Measurements from ENCODE around the gene HNRNPUL2.
"Not testable (repeated sequence)": the region's sequence is repeated elsewhere in the genome, so short reads cannot be mapped to it uniquely, and the experiment has no call there.

Gene HNRNPUL2

GRCh38 chr11:62705880-62706849 is 21.1 kb downstream of the HNRNPUL2 start:
- Histone ChIP-seq H3K27ac (replicated peaks) (peak overlapping the region; percentile 80), H3K4me3 (replicated peaks; ENCODE audit: insufficient read depth, low read length) (peak overlapping the region; percentile 77)
- TF ChIP-seq POLR2AphosphoS5 (IDR thresholded peaks at IDR 0.05; ENCODE audit: low read depth) (peak; percentile 74; the same call in 1 of the 2 replicates), GABPA (IDR thresholded peaks at IDR 0.05; ENCODE audit: low read depth) (peak; percentile 75), REST (IDR thresholded peaks at IDR 0.05; ENCODE audit: insufficient replicate concordance, low read depth) (no peak), CTCF (IDR thresholded peaks at IDR 0.05; ENCODE audit: insufficient read depth, low read length) (no peak)

GRCh38 chr11:62705413-62705812 is 21.8 kb downstream of the HNRNPUL2 start:
- no peak for DNase-seq (ENCODE audit: low read depth in 1 of 2, low spot score in 1 of 2)
- Histone ChIP-seq H3K4me3 (replicated peaks; ENCODE audit: insufficient read depth, low read length) (peak overlapping the region; percentile 77), H3K27ac (replicated peaks) (peak overlapping the region; percentile 80), H3K27me3 (ENCODE audit: insufficient read depth, poor library complexity, severe bottlenecking) (no peaks in the 10 kb centered on the region)
- no peak for TF ChIP-seq CTCF (IDR thresholded peaks at IDR 0.05; ENCODE audit: insufficient read depth, low read length)
- no peak for TF ChIP-seq SPI1 (IDR thresholded peaks at IDR 0.05; ENCODE audit: borderline replicate concordance, low read depth)
- TF ChIP-seq GABPA (IDR thresholded peaks at IDR 0.05; ENCODE audit: low read depth), result no peak
- TF ChIP-seq POLR2AphosphoS5 (IDR thresholded peaks at IDR 0.05; ENCODE audit: low read depth), result no peak
- no peak for TF ChIP-seq REST (IDR thresholded peaks at IDR 0.05; ENCODE audit: insufficient replicate concordance, low read depth)

More at GRCh38 chr11:62705880-62706849, 21.1 kb downstream of the HNRNPUL2 start:
- peak; percentile 87 to 89 for DNase-seq (ENCODE audit: low read depth in 1 of 2, low spot score in 1 of 2)
- H3K27me3 ChIP-seq (ENCODE audit: insufficient read depth, poor library complexity, severe bottlenecking), result no peaks in the 10 kb centered on the region

- H3K4me3 ChIP-seq (replicated peaks; ENCODE audit: insufficient read depth, low read length); H3K27ac ChIP-seq (replicated peaks): not testable (repeated sequence)
- peak in 1 of 2 experiments; percentile 49 for DNase-seq (ENCODE audit: low read depth in 1 of 2, low spot score in 1 of 2)
Measured at GRCh38 chr11:62703921-62704320, 23.3 kb downstream of the HNRNPUL2 start.

GRCh38 chr11:62702246-62702645 is 25.0 kb downstream of the HNRNPUL2 start:
- no peak overlapping the region for H3K4me3 ChIP-seq (replicated peaks; ENCODE audit: insufficient read depth, low read length)
- H3K27ac ChIP-seq (replicated peaks), result no peak overlapping the region
- H3K27me3 ChIP-seq (ENCODE audit: insufficient read depth, poor library complexity, severe bottlenecking), result no peaks in the 10 kb centered on the region
- DNase-seq (ENCODE audit: low read depth in 1 of 2, low spot score in 1 of 2), result no peak
- no peak for TF ChIP-seq CTCF (IDR thresholded peaks at IDR 0.05; ENCODE audit: insufficient read depth, low read length)
- no peak for TF ChIP-seq SPI1 (IDR thresholded peaks at IDR 0.05; ENCODE audit: borderline replicate concordance, low read depth)
- no peak for TF ChIP-seq REST (IDR thresholded peaks at IDR 0.05; ENCODE audit: insufficient replicate concordance, low read depth)
- no peak for TF ChIP-seq GABPA (IDR thresholded peaks at IDR 0.05; ENCODE audit: low read depth)
- TF ChIP-seq POLR2AphosphoS5 (IDR thresholded peaks at IDR 0.05; ENCODE audit: low read depth), result no peak

More at GRCh38 chr11:62703921-62704320, 23.3 kb downstream of the HNRNPUL2 start:
- H3K27me3 ChIP-seq (ENCODE audit: insufficient read depth, poor library complexity, severe bottlenecking), result not testable (repeated sequence)
